MG63 (cell line): ENCODE measurements around the gene SRC. TPM values are rescaled to one million over a fixed set of nuclear protein-coding genes. Genes with fewer than 3 reads are reported as not detected.

Source experiments
- DNase-seq: peaks from one replicate; pipeline ENCODE4 v3.0.0-alpha.2; 2020
- H3K27me3 ChIP-seq: fragments of 250-450 bp; sonication (Bioruptor Pico); 2 replicates; pipeline ENCODE4 v1.5.1; 2020; ENCODE audit warnings: mild to moderate bottlenecking, moderate library complexity
- H3K36me3 ChIP-seq: fragments of 250-450 bp; sonication (Bioruptor Pico); 2 replicates; pipeline ENCODE4 v1.5.1; 2020; ENCODE audit warnings: mild to moderate bottlenecking, moderate library complexity
- H3K4me3 ChIP-seq: fragments of 250-450 bp; sonication (Bioruptor Pico); 2 replicates; pipeline ENCODE4 v1.5.1; 2020; ENCODE audit warnings: mild to moderate bottlenecking, moderate library complexity
- H3K9me3 ChIP-seq: fragments of 250-450 bp; sonication (Bioruptor Pico); 2 replicates; pipeline ENCODE4 v1.5.1; 2020; ENCODE audit warnings: mild to moderate bottlenecking, moderate library complexity
- total RNA-seq: library from RNA; depleted of rRNA; stranded (reverse); fragments of >200 nt; shearing (Covaris generic); gene quantifications from 2 replicates; pipeline ENCODE4 v1.2.3, GENCODE V29; 2014; ENCODE audit warnings: low replicate concordance; rRNA removed

SRC gene
- total RNA-seq: 25.4 and 33.0 TPM in 2 replicates

DNA sequence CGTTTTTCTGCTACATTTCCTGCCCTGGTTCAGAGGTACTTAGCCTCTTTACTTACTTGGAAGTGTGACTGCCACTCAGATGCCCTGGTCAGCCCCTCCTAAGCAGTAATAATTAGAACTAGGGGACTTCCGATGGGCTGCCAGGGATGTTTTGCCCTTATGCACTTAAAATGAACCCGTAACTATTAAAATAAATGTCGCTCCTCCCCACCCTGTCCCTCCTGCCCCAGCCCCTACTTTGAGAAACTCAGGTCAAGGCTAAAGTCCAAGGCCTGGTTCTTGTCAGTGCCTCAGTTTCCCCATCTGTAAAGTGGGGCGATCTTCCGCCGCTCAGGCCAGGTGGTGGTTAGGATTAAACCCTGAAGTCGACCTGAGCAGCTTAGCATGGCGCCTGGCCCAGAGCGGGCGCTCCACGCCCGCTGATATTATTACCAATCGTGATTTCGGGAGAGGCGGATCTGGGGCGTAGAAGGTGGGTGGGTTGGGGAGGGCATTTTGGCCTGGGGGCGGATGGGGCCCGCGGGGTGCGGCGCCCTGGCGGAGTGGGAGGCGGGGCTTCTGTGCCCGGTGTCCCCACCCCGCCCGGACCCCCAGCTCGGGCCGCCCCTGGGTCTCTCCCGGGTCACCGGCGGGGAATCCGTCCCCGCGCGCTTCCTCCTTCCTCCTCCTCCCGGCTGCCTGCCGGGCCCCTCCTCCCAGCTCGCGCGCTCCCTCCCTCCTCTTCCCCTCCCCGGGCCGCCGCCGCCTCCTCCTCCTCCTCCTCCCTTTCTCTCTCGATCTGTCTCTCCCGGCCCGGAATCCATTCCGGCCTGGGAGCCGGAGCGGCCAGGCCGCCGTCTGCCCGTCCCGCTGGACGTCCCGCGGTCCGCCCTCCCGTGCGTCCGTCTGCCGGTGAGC lies at the start of gene SRC:
TSS of gene SRC (plus strand) at position 802 of the 897 bp plus-strand sequence. CDS start 38,014 bp downstream, outside the sequence.
- DNase-seq: peak; percentile 89
- no peaks in the 10 kb centered on the region for H3K27me3 ChIP-seq
- no peaks in the 10 kb centered on the region for H3K9me3 ChIP-seq
- peak within 1 kb of the TSS; percentile 58 for H3K4me3 ChIP-seq
- peaks cover 30% of the 10 kb centered on the region for H3K36me3 ChIP-seq

DNA sequence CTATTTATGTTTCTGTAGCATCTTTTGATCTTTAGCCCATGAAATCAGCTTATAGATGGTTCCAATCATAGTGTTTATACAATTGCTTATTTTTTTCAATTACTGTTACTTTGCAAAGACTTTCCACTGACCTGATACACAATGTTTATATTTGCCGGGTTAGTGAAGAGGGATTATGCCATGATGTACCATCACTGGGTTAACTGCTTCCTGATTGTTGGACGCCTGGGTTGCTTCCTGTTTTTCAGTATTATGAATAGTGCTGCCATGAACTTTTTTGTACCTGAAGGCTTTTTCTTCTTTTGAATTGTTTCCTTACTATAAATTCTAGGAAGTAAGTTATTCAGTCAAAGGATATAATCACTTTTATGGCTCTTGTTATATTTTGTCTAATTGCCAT lies 49.6 kb upstream of the SRC start:
- DNase-seq: no peak
- H3K9me3 ChIP-seq: 0 out of 2 replicates have a peak, but pooled peaks cover 2% of the 10 kb centered on the region
- H3K4me3 ChIP-seq: no peak overlapping the region
- no peaks in the 10 kb centered on the region for H3K27me3 ChIP-seq
- peaks cover 72% of the 10 kb centered on the region for H3K36me3 ChIP-seq

DNA sequence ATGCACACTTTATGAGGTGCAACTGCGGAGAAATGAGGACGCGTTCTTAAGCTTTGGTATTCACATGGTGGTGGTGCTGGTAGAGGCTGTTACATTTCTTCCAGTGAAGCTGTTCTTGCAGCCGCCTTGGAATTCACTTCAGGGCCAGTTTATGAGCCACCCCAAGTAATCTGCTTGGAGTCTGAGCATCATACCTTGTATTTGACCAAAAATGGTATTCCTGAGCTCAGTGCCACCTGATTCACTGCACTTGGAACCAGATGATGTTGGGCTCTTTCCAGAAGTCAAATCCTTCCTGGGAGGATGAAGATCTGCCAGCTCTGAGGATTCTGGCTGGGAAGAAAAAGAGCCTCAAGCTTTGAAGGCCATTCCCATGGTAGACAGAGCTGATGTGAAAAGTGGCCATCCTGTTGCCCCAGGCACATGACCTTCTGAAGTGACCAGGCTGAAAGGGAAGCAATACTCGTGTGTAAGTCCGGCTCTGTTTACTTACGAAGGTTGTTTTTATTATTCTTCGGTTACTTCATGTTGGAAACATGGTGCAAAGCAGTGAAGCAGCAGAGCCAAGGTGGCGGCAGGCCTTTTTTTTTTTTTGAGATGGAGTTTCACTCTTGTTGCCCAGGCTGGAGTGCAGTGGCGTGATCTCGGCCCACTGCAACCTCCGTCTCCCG lies 48.7 kb upstream of the SRC start:
- no peak overlapping the region for H3K4me3 ChIP-seq
- DNase-seq: peak; percentile 87
- 0 out of 2 replicates have a peak, but pooled peaks cover 2% of the 10 kb centered on the region for H3K9me3 ChIP-seq
- H3K36me3 ChIP-seq: peaks cover 72% of the 10 kb centered on the region
- H3K27me3 ChIP-seq: no peaks in the 10 kb centered on the region

GRCh38 chr20:37298190-37298939 lies 47.6 kb upstream of the SRC start:
- Histone ChIP-seq H3K36me3 (peaks cover 72% of the 10 kb centered on the region), H3K9me3 (no peaks in the 10 kb centered on the region), H3K27me3 (no peaks in the 10 kb centered on the region), H3K4me3 (no peak overlapping the region)
- DNase-seq: peak; percentile 79

DNA sequence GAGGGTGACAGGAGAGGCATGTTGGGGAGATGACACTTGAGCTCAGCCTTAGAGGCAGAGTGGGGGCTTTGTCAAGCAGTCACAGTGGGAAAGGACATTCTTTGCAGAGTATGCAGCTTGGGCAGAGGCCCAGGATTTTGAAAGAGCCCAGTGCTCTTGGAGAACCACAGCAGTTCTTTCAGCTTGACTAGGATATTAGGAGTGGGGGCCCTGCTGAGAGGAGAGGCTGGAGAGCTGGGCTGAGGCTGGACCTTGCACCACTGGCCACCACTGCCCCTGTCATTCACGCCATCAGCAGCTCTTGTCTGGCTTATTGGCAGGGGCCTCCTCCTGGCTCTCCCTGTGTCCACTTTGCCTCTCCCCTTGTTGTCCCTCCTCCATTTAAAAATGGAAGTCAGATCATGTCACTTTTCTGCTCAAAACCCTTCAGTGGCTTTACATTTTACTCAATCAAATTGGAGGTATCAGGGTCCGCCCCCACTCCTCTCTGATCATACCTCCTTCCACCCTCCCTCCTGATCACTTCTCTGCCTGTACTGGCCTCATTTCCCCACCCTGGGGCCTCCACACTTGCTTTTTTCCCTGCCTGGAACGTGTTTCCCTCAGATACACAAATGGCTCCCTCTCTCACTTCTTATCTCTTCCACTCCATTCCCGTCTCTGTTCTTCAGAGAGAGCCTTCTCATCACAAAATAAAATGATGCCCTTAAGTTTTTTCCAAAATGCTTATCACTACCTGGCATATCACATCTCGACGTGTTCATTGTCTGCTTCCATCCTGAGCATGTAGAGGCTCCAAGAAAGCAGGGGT lies 46.0 kb upstream of the SRC start:
- DNase-seq: peak; percentile 76
- Histone ChIP-seq H3K4me3 (no peak overlapping the region), H3K27me3 (no peaks in the 10 kb centered on the region), H3K36me3 (peaks cover 78% of the 10 kb centered on the region), H3K9me3 (no peaks in the 10 kb centered on the region)

GRCh38 chr20:37301120-37301519 lies 44.8 kb upstream of the SRC start:
- Histone ChIP-seq H3K27me3 (no peaks in the 10 kb centered on the region), H3K36me3 (peaks cover 82% of the 10 kb centered on the region), H3K4me3 (no peak overlapping the region), H3K9me3 (no peaks in the 10 kb centered on the region)
- DNase-seq: no peak

DNA sequence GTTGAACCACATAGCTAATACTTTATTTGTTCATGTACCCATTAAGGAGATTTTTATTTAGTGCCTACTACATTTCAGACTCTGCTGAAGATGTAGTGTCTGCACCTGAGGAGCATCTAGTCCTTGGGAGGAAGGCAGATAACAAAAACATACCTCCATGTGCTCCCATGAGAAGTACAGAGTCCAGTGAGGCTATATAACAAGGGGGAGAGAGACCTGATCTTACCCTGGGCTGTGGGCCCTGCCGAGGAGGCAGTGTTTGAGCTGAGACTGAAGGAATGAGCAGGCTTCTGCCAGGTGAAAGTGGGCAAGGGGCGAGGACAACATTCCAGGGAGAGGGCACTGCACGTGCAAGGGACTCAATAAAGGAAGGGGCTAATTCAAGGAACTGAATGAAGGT lies 44.4 kb upstream of the SRC start:
- Histone ChIP-seq H3K27me3 (no peaks in the 10 kb centered on the region), H3K9me3 (no peaks in the 10 kb centered on the region), H3K4me3 (no peak overlapping the region), H3K36me3 (peaks cover 86% of the 10 kb centered on the region)
- DNase-seq: no peak

DNA sequence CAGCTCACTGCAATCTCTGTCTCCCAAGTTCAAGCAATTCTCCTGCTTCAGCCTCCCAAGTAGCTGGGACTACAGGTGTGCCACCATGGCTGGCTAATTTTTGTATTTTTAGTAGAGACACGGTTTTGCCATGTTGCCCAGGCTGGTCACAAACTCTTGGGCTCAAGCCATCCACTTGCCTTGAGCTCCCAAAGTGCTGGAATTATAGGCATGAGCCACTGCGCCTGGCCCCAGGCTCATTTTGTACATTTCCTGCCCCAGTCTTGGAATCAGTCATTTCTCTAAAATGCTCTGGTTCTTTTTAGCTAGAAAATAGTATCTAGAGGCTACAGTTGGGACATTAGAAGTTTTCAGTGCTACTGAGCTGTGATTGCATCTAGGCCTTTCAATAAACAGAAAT lies 43.0 kb upstream of the SRC start:
- DNase-seq: no peak
- H3K9me3 ChIP-seq: no peaks in the 10 kb centered on the region
- H3K27me3 ChIP-seq: no peaks in the 10 kb centered on the region
- H3K36me3 ChIP-seq: peaks cover 91% of the 10 kb centered on the region
- no peak overlapping the region for H3K4me3 ChIP-seq

DNA sequence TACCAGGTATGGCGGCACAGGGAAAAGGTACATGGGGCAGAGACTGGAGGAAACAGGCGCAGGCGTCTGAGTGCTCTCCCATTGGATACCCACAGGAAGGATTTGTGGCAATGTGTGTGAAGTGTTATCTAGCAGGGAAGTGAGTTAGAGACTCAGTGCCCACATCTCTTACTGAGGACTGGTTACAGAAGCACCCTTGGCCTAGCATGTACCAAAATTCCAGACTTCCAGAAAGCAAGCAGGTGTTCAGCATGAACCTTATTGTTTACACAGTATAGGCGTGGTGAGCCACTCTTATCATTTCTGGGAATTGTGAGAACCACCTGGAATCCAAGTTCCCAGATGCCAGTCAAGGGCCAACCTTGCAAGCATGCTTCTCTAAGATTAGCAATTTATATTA lies 42.3 kb upstream of the SRC start:
- H3K9me3 ChIP-seq: no peaks in the 10 kb centered on the region
- no peak overlapping the region for H3K4me3 ChIP-seq
- H3K27me3 ChIP-seq: no peaks in the 10 kb centered on the region
- H3K36me3 ChIP-seq: peaks cover 91% of the 10 kb centered on the region
- no peak for DNase-seq

- no peak overlapping the region for H3K4me3 ChIP-seq
- no peaks in the 10 kb centered on the region for H3K9me3 ChIP-seq
- H3K36me3 ChIP-seq: peaks cover 88% of the 10 kb centered on the region
- H3K27me3 ChIP-seq: no peaks in the 10 kb centered on the region
- no peak for DNase-seq
These were observed 40.9 kb upstream of the SRC start for GRCh38 chr20:37305079-37305478.

DNA sequence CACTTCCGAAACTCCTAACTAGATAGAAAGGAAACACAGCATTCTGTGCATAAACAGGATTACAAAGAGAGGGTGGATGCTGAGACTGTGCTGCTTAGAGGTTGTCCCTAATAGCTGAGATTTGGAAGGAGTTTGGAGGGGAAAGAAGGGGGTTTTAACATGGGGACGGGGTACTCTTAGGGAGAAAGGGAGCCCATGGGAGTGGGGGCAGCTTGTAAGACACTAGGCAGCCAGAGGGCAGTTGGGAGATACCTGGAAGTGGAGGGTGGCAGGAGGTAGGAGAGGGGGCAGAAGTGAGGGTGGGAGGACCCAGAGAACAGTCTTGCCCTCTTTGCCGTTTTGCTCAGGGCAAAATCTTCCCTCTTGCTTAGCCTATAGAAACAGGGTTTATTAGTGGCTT lies 40.1 kb upstream of the SRC start:
- no peaks in the 10 kb centered on the region for H3K27me3 ChIP-seq
- H3K9me3 ChIP-seq: no peaks in the 10 kb centered on the region
- H3K4me3 ChIP-seq: no peak overlapping the region
- peaks cover 87% of the 10 kb centered on the region for H3K36me3 ChIP-seq
- DNase-seq: no peak

DNA sequence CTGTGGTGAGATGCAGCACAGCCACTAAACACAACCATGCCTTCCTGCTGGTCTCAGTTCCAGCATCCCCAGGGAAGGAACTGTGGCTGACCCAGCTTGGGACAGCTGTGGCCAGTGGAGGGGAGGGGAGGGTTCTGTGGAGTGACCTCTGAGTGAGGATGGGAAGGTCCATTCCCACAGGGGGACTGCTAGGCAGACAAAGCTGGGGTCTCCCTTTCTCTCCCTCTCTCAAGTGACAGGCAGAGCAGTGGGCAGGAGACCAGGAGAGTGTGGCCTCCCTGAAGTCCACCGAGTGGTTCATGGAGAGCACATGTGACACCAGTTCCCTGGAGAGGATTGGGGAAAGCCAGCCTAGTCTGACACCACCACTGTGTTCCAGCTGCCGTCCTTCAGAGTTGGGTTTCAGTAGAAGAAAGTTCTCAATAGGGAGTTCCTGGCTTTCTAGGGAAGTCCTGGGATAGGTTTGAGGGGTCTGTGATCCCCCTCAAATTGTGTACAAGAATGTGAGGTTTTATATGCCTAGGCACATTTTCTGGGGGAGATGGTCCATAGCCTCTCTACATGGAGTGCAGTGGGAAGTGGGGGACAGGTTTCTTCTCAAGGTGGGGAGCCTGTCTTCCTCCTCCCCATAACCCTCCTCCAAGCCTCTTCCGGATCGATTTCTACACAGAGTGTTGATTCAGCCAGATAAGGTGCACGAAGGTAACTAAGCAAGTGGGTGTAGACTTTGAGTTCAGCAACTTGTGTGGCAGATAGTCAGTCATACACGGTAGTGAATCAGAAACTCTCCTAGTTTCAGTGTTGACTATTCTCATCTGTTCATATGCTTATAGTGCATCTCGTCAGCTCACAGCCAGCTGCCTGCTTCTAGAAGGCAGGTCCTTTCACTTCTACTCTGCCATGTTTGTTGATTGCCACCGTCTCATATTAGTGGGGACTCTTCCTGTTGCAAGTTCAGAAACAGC lies 37.6 kb upstream of the SRC start:
- DNase-seq: no peak
- Histone ChIP-seq H3K36me3 (peaks cover 75% of the 10 kb centered on the region), H3K27me3 (no peaks in the 10 kb centered on the region), H3K4me3 (no peak overlapping the region), H3K9me3 (no peaks in the 10 kb centered on the region)

- peaks cover 74% of the 10 kb centered on the region for H3K36me3 ChIP-seq
- no peak overlapping the region for H3K4me3 ChIP-seq
- no peaks in the 10 kb centered on the region for H3K27me3 ChIP-seq
- no peaks in the 10 kb centered on the region for H3K9me3 ChIP-seq
- DNase-seq: no peak
These were observed 36.6 kb upstream of the SRC start for GRCh38 chr20:37309290-37309689.

- Histone ChIP-seq H3K9me3 (no peaks in the 10 kb centered on the region), H3K4me3 (no peak overlapping the region), H3K27me3 (no peaks in the 10 kb centered on the region), H3K36me3 (peaks cover 72% of the 10 kb centered on the region)
- DNase-seq: no peak
These were observed 35.9 kb upstream of the SRC start for GRCh38 chr20:37309936-37310590.

GRCh38 chr20:37310951-37311350 lies 35.0 kb upstream of the SRC start:
- Histone ChIP-seq H3K9me3 (no peaks in the 10 kb centered on the region), H3K36me3 (peaks cover 74% of the 10 kb centered on the region), H3K27me3 (no peaks in the 10 kb centered on the region), H3K4me3 (no peak overlapping the region)
- no peak for DNase-seq
